DND-41 (cell line): Measurements from ENCODE around the gene RAI1.

Source experiments
- ATAC-seq: fragments of 200-7000 bp; cut with Tn5 transposase; 3 replicates; pipeline ENCODE4 v1.9.1; 2021; ENCODE audit warnings: low read depth; ENCODE audit not compliant: insufficient read depth
- DNase-seq: peaks from one replicate; pipeline ENCODE4 v3.0.0-alpha.2; 2020
- H2AFZ ChIP-seq: 2 replicates; pipeline ENCODE4 v1.6.0; 2012; ENCODE audit warnings: low read depth, low read length
- H3K27ac ChIP-seq: 2 replicates; pipeline ENCODE4 v1.5.1; 2012; ENCODE audit warnings: low read length, inconsistent platforms
- H3K27me3 ChIP-seq: fragments of 200-600 bp; sonication (generic); 2 replicates; pipeline ENCODE4 v1.6.0; 2012; ENCODE audit warnings: low read length, mild to moderate bottlenecking, inconsistent platforms; ENCODE audit not compliant: insufficient read depth, poor library complexity
- H3K36me3 ChIP-seq: 2 replicates; pipeline ENCODE4 v1.5.1; 2012; ENCODE audit warnings: low read length, inconsistent platforms; ENCODE audit not compliant: insufficient read depth
- H3K4me1 ChIP-seq: 2 replicates; pipeline ENCODE4 v1.5.1; 2012; ENCODE audit warnings: mild to moderate bottlenecking, low read length; ENCODE audit not compliant: insufficient read depth
- H3K4me2 ChIP-seq: 2 replicates; pipeline ENCODE4 v1.6.0; 2012; ENCODE audit warnings: mild to moderate bottlenecking, moderate library complexity, low read length, inconsistent platforms; ENCODE audit not compliant: insufficient read depth
- H3K4me3 ChIP-seq, 2 experiments: fragments of 200-600 bp in 1 of 2; shearing (Covaris generic) in 1 of 2; 2 replicates each; pipeline ENCODE4 v1.5.1; 2012 to 2016; ENCODE audit warnings: inconsistent platforms in 2 of 2, low read length in 2 of 2, mild to moderate bottlenecking in 2 of 2, low read depth in 1 of 2, moderate library complexity in 1 of 2
- H3K79me2 ChIP-seq: 2 replicates; pipeline ENCODE4 v1.6.0; 2012; ENCODE audit warnings: low read length, inconsistent platforms; ENCODE audit not compliant: insufficient read depth
- H3K9ac ChIP-seq: 2 replicates; pipeline ENCODE4 v1.6.0; 2012; ENCODE audit warnings: low read depth, mild to moderate bottlenecking, inconsistent platforms, low read length, moderate library complexity
- H3K9me3 ChIP-seq: 2 replicates; pipeline ENCODE4 v1.5.1; 2012; ENCODE audit warnings: low read length, moderate library complexity, mild to moderate bottlenecking, inconsistent platforms; ENCODE audit not compliant: insufficient read depth, severe bottlenecking
- H4K20me1 ChIP-seq: 2 replicates; pipeline ENCODE4 v1.6.0; 2012; ENCODE audit warnings: low read length; ENCODE audit not compliant: insufficient read depth
- CTCF ChIP-seq: IDR thresholded peaks from 2 replicates; pipeline ENCODE4 v1.5.1; 2012; ENCODE audit warnings: borderline replicate concordance, low read length, moderate library complexity, mild to moderate bottlenecking; ENCODE audit not compliant: poor library complexity, severe bottlenecking; ENCODE audit errors: extremely low read depth
- EZH2 ChIP-seq: IDR thresholded peaks from 3 replicates; pipeline ENCODE4 v1.6.1; 2012; ENCODE audit warnings: borderline replicate concordance, low read depth, mild to moderate bottlenecking, moderate library complexity, low read length, inconsistent platforms; ENCODE audit not compliant: severe bottlenecking

RAI1 gene

GRCh38 chr17:17860766-17861107 is 179.5 kb downstream of the RAI1 start:
- no peak overlapping the region for H2AFZ ChIP-seq
- no peak for ATAC-seq

More at GRCh38 chr17:17860766-17861107, 179.5 kb downstream of the RAI1 start:
- peaks cover 3% of the 10 kb centered on the region; the same call in 1 of the 2 replicates for H4K20me1 ChIP-seq
- no peaks in the 10 kb centered on the region for H3K4me1 ChIP-seq
- no peak for TF ChIP-seq CTCF
- TF ChIP-seq EZH2: no peak
- H3K9me3 ChIP-seq: no peaks in the 10 kb centered on the region
- no peak overlapping the region for H3K27ac ChIP-seq
- no peaks in the 10 kb centered on the region for H3K36me3 ChIP-seq
- H3K4me2 ChIP-seq: no peak overlapping the region
- no peak overlapping the region for H3K4me3 ChIP-seq
- H3K9ac ChIP-seq: no peak overlapping the region
- DNase-seq: no peak
- no peaks in the 10 kb centered on the region for H3K27me3 ChIP-seq
- H3K79me2 ChIP-seq: no peaks in the 10 kb centered on the region
